Suprapubic skin (tissue), 4 donors: ENCODE results near the gene NPIPA7. TPM values are rescaled to one million over a fixed set of nuclear protein-coding genes. Genes with fewer than 3 reads are reported as not detected.
"Not testable (repeated sequence)": the region's sequence is repeated elsewhere in the genome, so short reads cannot be mapped to it uniquely, and the experiment has no call there.

Experiments used
- DNase-seq, 2 donors: peaks; one replicate each; pipeline ENCODE4 v3.0.0-alpha.2; 2019; ENCODE audit warnings: low spot score in 2 of 2
- H3K27ac ChIP-seq: fragments of 200-600 bp; sonication (generic); one replicate; pipeline ENCODE4 v1.5.1; 2019
- H3K27me3 ChIP-seq: fragments of 200-600 bp; sonication (generic); one replicate; pipeline ENCODE4 v1.5.1; 2019
- H3K36me3 ChIP-seq: fragments of 200-600 bp; sonication (generic); one replicate; pipeline ENCODE4 v1.5.1; 2019
- H3K4me1 ChIP-seq: fragments of 200-600 bp; sonication (generic); one replicate; pipeline ENCODE4 v1.5.1; 2019
- H3K4me3 ChIP-seq: fragments of 200-600 bp; sonication (generic); one replicate; pipeline ENCODE4 v1.5.1; 2019; ENCODE audit warnings: mild to moderate bottlenecking
- H3K9me3 ChIP-seq: fragments of 200-600 bp; sonication (generic); one replicate; pipeline ENCODE4 v1.5.1; 2019
- WGBS: methylation state at CpG from one replicate; pipeline ENCODE4 v1.1.5; 2018; 5-methylcytosine and 5-hydroxymethylcytosine counted together
- total RNA-seq, 4 donors: library from RNA; depleted of rRNA; stranded (reverse); fragments of >200 nt; gene quantifications; one replicate each; pipeline ENCODE4 v1.1.0, GENCODE V29; 2016

Gene NPIPA7
- 10 to 100 TPM in 1 of 4 donors, 1 to 10 TPM in 3; 4.9 to 11.7 (median 9.8) TPM for total RNA-seq

- H3K4me1 ChIP-seq, H3K36me3 ChIP-seq, H3K4me3 ChIP-seq, H3K27me3 ChIP-seq, DNase-seq, H3K9me3 ChIP-seq, H3K27ac ChIP-seq: not testable (repeated sequence)
- WGBS = no CpG with 5 or more reads among the region's 3 CpGs
These were observed at the start of gene NPIPA7 for GRCh38 chr16:16378840-16379239. NPIPA7 (plus strand) TSS chr16:16379140; CDS start chr16:16379245, 105 bp downstream.

- not testable (repeated sequence) for H3K36me3 ChIP-seq
- no CpG with 5 or more reads among the region's 23 CpGs for WGBS
- DNase-seq = peak in 1 of 2 donors; percentile 54
These were observed 47.5 kb upstream of the NPIPA7 start for GRCh38 chr16:16331466-16331865.

GRCh38 chr16:16357556-16357955 lies 21.4 kb upstream of the NPIPA7 start:
- H3K36me3 ChIP-seq, H3K9me3 ChIP-seq, H3K27me3 ChIP-seq, H3K4me3 ChIP-seq, H3K27ac ChIP-seq, H3K4me1 ChIP-seq: not testable (repeated sequence)
- no CpG with 5 or more reads among the region's 30 CpGs for WGBS
- peak in 1 of 2 donors; percentile 13 for DNase-seq

More at GRCh38 chr16:16331466-16331865, 47.5 kb upstream of the NPIPA7 start:
- not testable (repeated sequence) for H3K4me1 ChIP-seq, H3K27me3 ChIP-seq, H3K27ac ChIP-seq, H3K4me3 ChIP-seq, H3K9me3 ChIP-seq

- not testable (repeated sequence) for H3K27ac ChIP-seq, H3K27me3 ChIP-seq, H3K4me3 ChIP-seq, H3K36me3 ChIP-seq, H3K9me3 ChIP-seq, DNase-seq, H3K4me1 ChIP-seq
- WGBS = no CpG with 5 or more reads among the region's 40 CpGs
These were observed 20.2 kb upstream of the NPIPA7 start for GRCh38 chr16:16358539-16359240.

- DNase-seq = peak; percentile 20 to 44
- no CpG with 5 or more reads among the region's 31 CpGs for WGBS
- H3K27me3 ChIP-seq, H3K27ac ChIP-seq, H3K9me3 ChIP-seq, H3K4me1 ChIP-seq, H3K4me3 ChIP-seq, H3K36me3 ChIP-seq: not testable (repeated sequence)
These were observed 15.3 kb upstream of the NPIPA7 start for GRCh38 chr16:16363595-16363994.

GRCh38 chr16:16364100-16364499 lies 14.8 kb upstream of the NPIPA7 start:
- not testable (repeated sequence) for DNase-seq, H3K4me3 ChIP-seq, H3K4me1 ChIP-seq, H3K27ac ChIP-seq, H3K36me3 ChIP-seq, H3K27me3 ChIP-seq, H3K9me3 ChIP-seq
- WGBS = no CpG with 5 or more reads among the region's 39 CpGs

- WGBS = no CpG with 5 or more reads among the region's 28 CpGs
- H3K9me3 ChIP-seq = not testable (repeated sequence)
These were observed 14.2 kb upstream of the NPIPA7 start for GRCh38 chr16:16364701-16365100.

GRCh38 chr16:16365319-16365718 lies 13.6 kb upstream of the NPIPA7 start:
- H3K4me1 ChIP-seq, H3K9me3 ChIP-seq, H3K36me3 ChIP-seq, H3K4me3 ChIP-seq, H3K27me3 ChIP-seq, H3K27ac ChIP-seq: not testable (repeated sequence)
- WGBS = 80% methylated on average over 2 of the region's 21 CpGs
- peak; percentile 50 to 62 for DNase-seq

More at GRCh38 chr16:16364701-16365100, 14.2 kb upstream of the NPIPA7 start:
- not testable (repeated sequence) for H3K4me3 ChIP-seq, H3K27ac ChIP-seq, H3K27me3 ChIP-seq, H3K4me1 ChIP-seq, H3K36me3 ChIP-seq
- DNase-seq = peak in 1 of 2 donors; percentile 22

- DNase-seq = peak in 1 of 2 donors; percentile 10
- H3K9me3 ChIP-seq, H3K27ac ChIP-seq, H3K36me3 ChIP-seq, H3K4me1 ChIP-seq, H3K27me3 ChIP-seq, H3K4me3 ChIP-seq: not testable (repeated sequence)
- WGBS = no CpG with 5 or more reads among the region's 22 CpGs
These were observed 13.1 kb upstream of the NPIPA7 start for GRCh38 chr16:16365851-16366250.

GRCh38 chr16:16366552-16367284 lies 12.2 kb upstream of the NPIPA7 start:
- not testable (repeated sequence) for H3K4me3 ChIP-seq, H3K4me1 ChIP-seq, H3K36me3 ChIP-seq, H3K27ac ChIP-seq, H3K9me3 ChIP-seq, H3K27me3 ChIP-seq
- 92% methylated on average over 8 of the region's 54 CpGs for WGBS
- DNase-seq = peak; percentile 48 to 77

- H3K36me3 ChIP-seq, H3K27me3 ChIP-seq, DNase-seq, H3K27ac ChIP-seq, H3K9me3 ChIP-seq, H3K4me1 ChIP-seq, H3K4me3 ChIP-seq: not testable (repeated sequence)
- no CpG with 5 or more reads among the region's 23 CpGs for WGBS
These were observed 11.7 kb upstream of the NPIPA7 start for GRCh38 chr16:16367285-16367628.

GRCh38 chr16:16369081-16369856 lies 9.7 kb upstream of the NPIPA7 start:
- peak; percentile 37 to 69 for DNase-seq
- H3K27ac ChIP-seq, H3K36me3 ChIP-seq, H3K4me3 ChIP-seq, H3K9me3 ChIP-seq, H3K4me1 ChIP-seq, H3K27me3 ChIP-seq: not testable (repeated sequence)
- WGBS = no CpG with 5 or more reads among the region's 45 CpGs

- not testable (repeated sequence) for H3K27ac ChIP-seq, H3K27me3 ChIP-seq, H3K4me1 ChIP-seq, H3K36me3 ChIP-seq, H3K4me3 ChIP-seq, H3K9me3 ChIP-seq
- WGBS = 66% methylated on average over 4 of the region's 43 CpGs
- peak; percentile 9 to 70 for DNase-seq
These were observed 7.7 kb upstream of the NPIPA7 start for GRCh38 chr16:16371136-16371735.

- H3K4me1 ChIP-seq, H3K27me3 ChIP-seq, H3K27ac ChIP-seq, H3K9me3 ChIP-seq, H3K36me3 ChIP-seq, H3K4me3 ChIP-seq: not testable (repeated sequence)
- no CpG with 5 or more reads among the region's 25 CpGs for WGBS
- peak; percentile 7 to 13 for DNase-seq
These were observed 4.7 kb upstream of the NPIPA7 start for GRCh38 chr16:16374192-16374591.
